Skeletal muscle satellite cell (primary cell): ENCODE measurements around the gene DUSP9.
"Not testable (repeated sequence)": the region's sequence is repeated elsewhere in the genome, so short reads cannot be mapped to it uniquely, and the experiment has no call there.

Experiments
- H3K27me3 ChIP-seq: 2 replicates; pipeline ENCODE4 v1.7.0; 2013; ENCODE audit warnings: low read length; ENCODE audit not compliant: control insufficient read depth, insufficient read depth
- H3K36me3 ChIP-seq: 2 replicates; pipeline ENCODE4 v1.7.0; 2013; ENCODE audit warnings: mild to moderate bottlenecking, control low read depth, low read length; ENCODE audit not compliant: insufficient read depth
- H3K4me1 ChIP-seq: 2 replicates; pipeline ENCODE4 v1.7.0; 2013; ENCODE audit warnings: low read length; ENCODE audit not compliant: control insufficient read depth, insufficient read depth
- H3K4me2 ChIP-seq: 2 replicates; pipeline ENCODE4 v1.7.0; 2013; ENCODE audit warnings: mild to moderate bottlenecking, low read length
- H3K4me3 ChIP-seq: 2 replicates; pipeline ENCODE4 v1.7.0; 2013; ENCODE audit warnings: low read length
- H3K9ac ChIP-seq: 2 replicates; pipeline ENCODE4 v1.7.0; 2013; ENCODE audit warnings: mild to moderate bottlenecking, low read depth, low read length, moderate library complexity
- H3K9me3 ChIP-seq: replicated peaks from 2 replicates; pipeline ENCODE4 v1.7.0; 2013; ENCODE audit warnings: mild to moderate bottlenecking, control low read depth, low read length

DUSP9 gene

DNA sequence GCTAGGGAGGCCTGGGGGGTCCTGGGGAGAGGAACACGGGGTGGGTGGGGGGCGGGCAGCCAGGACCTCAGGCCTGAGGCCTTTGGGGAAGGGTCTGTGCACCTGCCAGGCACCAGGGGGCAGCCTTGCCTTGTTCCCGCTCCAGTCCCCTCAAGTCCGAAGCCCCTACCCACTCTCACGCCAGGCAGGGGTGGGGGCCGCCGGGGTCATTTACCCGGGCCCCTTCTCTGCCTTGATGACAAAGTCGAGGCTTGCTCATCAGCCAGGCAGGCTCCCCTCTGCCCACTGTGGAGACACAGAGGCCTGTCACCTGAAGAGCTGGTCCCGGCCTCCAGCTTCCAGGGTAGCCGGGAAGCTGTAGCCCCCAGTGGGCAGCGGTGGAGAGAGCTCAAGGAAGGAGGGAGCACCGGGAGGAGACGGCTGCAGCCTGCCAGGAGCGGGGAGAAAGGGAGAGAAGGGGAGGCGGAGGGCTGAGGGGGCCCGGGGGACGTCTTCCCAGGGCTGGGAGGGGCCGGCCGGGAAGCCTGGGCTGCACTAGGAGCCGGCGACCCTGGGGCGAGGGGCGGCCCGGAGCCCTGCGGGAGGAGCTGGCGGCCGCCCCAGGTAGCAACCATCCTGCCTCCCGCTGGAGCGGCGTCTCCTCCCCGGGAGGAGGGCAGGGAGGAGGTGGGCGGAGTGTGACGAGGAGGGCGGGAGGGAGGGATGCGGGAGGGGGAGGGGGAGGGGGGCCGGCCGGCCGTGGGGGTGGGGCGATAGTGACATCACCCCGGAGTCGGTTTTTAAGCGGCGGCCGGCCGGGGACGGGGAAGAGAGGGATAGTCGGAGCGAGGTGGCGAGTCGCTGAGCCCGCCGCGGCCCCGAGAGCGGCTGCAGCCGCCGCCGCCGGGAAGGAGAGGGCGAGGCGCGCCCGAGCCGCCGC, 40.4 kb downstream of the DUSP9 start, which contains the start of gene SLC6A8:
TSS of gene SLC6A8 (plus strand) at position 806 of the 919 bp plus-strand sequence. CDS start 649 bp downstream, outside the sequence.
- peak within 1 kb of the TSS; percentile 73 for H3K4me2 ChIP-seq
- no peaks in the 10 kb centered on the region for H3K9me3 ChIP-seq
- peak within 1 kb of the TSS; percentile 66 for H3K4me3 ChIP-seq
- H3K4me1 ChIP-seq, result peaks cover 9% of the 10 kb centered on the region
- peak within 1 kb of the TSS; percentile 26 for H3K9ac ChIP-seq
- no peaks in the 10 kb centered on the region for H3K27me3 ChIP-seq
- H3K36me3 ChIP-seq, result no peaks in the 10 kb centered on the region

DNA sequence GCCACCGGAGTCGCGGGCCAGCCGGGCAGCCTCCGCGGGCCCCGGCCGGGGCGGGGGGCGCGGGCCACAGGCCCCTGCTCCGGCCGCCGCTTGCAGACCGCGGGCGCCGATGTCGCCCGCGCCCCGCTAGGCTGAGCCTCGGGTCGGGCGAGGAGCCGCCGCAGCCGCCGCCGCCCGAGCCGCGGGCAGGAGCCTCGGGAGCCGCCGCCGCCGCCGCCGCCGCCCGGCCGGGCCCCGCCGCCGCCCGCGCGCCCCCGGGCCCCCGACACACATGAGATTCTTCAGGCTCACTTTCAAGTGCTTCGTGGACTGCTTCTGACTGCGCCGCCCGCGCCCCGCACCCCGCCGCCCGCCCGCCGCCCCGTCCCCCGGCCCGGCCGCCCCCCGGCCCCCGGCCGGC, 41.1 kb downstream of the DUSP9 start:
- Histone ChIP-seq H3K27me3 (no peaks in the 10 kb centered on the region), H3K4me3 (no peak overlapping the region), H3K4me1 (peaks cover 9% of the 10 kb centered on the region), H3K9ac (no peak overlapping the region), H3K36me3 (no peaks in the 10 kb centered on the region), H3K9me3 (no peaks in the 10 kb centered on the region), H3K4me2 (no peak overlapping the region)

DNA sequence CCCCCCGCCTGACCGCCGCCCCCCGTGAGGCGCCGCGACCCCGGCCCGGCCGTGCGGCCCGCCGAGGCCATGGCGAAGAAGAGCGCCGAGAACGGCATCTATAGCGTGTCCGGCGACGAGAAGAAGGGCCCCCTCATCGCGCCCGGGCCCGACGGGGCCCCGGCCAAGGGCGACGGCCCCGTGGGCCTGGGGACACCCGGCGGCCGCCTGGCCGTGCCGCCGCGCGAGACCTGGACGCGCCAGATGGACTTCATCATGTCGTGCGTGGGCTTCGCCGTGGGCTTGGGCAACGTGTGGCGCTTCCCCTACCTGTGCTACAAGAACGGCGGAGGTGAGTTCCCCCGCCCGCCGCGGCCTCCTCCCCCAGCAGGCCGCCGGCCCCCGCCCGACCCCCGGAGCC, 41.5 kb downstream of the DUSP9 start:
- no peaks in the 10 kb centered on the region for H3K27me3 ChIP-seq
- H3K4me1 ChIP-seq, result peaks cover 9% of the 10 kb centered on the region
- no peaks in the 10 kb centered on the region for H3K36me3 ChIP-seq
- H3K9me3 ChIP-seq, result no peaks in the 10 kb centered on the region
- H3K4me3 ChIP-seq, result peak overlapping the region; percentile 66
- H3K9ac ChIP-seq, result peak overlapping the region; percentile 26
- H3K4me2 ChIP-seq, result peak overlapping the region; percentile 73

DNA sequence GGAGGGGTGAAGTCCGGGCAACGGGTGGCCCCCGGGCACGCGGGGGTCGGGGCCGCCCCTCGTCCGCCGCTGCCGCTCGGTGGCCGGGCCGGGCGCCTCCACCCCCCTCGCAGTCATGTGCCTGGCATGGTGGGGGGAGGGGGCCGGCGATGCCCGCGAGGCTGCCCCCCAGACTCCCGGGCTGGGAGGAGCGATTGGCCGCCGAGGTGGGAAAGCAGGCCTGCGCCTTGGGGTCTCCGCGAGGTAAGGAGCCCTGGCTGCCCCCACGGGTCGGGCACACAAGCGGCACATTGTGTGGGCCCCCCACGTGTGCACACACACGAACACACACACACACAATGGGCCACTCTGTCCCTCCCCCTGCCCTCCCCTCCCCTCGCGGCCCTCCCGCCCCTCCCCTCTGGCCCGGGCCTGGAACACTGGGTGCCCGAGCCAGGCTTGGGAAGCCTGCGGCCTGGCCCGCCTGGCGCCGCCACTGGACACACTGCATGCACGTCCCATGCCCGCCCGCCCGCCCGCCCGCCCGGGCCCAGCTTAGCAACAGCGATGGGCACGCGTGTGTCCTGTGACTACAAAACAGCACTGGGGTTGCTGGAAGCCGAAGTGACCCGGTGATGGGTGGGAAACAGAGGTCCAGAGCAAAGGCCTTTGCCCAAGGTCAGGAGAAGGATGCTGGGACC, 42.0 kb downstream of the DUSP9 start:
- Histone ChIP-seq H3K9ac (no peak overlapping the region), H3K4me3 (peak overlapping the region; percentile 66), H3K4me1 (peaks cover 9% of the 10 kb centered on the region)

DNA sequence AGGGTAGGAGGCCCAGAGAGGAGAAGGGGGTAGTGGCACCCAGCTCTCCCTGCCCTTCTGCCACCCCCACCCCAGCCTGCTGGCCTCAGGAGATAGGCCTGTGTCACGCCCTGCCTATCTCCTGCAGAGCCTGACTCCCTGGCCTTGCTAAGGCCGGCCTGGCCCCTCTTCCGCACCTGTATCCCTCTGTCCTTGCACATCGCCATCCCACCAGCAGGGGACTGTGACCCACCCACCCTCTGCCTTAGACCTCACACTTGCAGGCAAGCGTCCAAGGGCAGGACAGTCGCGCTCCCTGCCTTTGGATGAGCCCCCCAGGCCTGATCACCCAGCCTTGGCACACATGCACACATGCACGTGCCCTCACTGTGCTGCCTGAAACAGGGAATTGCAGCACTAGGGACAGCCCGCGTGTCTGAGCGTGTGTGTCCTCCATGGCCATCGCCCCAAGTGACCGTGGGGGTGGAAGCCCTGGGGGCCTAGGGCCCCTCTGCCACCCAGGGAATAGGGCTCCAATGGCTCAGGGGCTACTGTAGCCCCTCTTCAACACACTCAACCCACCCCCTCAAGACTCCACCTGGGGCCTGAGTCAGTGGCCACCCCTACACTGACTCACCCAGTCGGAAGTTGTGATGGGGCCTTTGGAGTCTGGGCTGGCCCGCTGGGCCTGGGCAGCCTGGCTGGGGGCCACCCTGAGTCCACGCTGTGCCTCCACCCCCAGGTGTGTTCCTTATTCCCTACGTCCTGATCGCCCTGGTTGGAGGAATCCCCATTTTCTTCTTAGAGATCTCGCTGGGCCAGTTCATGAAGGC, 42.9 kb downstream of the DUSP9 start:
- Histone ChIP-seq H3K4me2 (peak overlapping the region; percentile 78), H3K27me3 (no peaks in the 10 kb centered on the region), H3K4me1 (peaks cover 9% of the 10 kb centered on the region), H3K9me3 (no peaks in the 10 kb centered on the region), H3K4me3 (peak overlapping the region; percentile 60), H3K9ac (no peak overlapping the region), H3K36me3 (no peaks in the 10 kb centered on the region)

More for the DNA sequence above, 42.0 kb downstream of the DUSP9 start:
- Histone ChIP-seq H3K36me3 (no peaks in the 10 kb centered on the region), H3K27me3 (no peaks in the 10 kb centered on the region), H3K9me3 (no peaks in the 10 kb centered on the region), H3K4me2 (peak overlapping the region; percentile 78)

DNA sequence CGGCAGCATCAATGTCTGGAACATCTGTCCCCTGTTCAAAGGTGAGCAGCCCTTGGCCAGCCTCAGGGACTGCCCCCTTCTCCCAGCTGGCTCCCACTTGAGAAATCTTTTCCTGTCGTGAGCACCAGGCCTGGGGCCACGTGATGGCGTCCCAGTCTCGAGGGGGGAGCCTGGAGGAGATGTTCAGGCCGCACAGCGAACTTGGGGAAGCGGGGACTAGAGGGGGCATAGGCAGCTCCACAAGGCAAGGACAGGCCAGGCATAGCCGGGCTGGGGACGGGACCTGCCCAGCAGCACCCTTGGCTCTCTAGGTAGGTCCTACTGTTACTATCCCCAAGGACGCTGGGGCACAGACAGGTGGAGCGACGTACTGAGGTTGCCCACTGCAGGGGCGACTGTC, 43.5 kb downstream of the DUSP9 start:
- peak overlapping the region; percentile 78 for H3K4me2 ChIP-seq
- H3K4me1 ChIP-seq, result peaks cover 9% of the 10 kb centered on the region
- H3K36me3 ChIP-seq, result no peaks in the 10 kb centered on the region
- no peak overlapping the region for H3K9ac ChIP-seq
- H3K4me3 ChIP-seq, result no peak overlapping the region
- H3K27me3 ChIP-seq, result no peaks in the 10 kb centered on the region
- H3K9me3 ChIP-seq, result no peaks in the 10 kb centered on the region

DNA sequence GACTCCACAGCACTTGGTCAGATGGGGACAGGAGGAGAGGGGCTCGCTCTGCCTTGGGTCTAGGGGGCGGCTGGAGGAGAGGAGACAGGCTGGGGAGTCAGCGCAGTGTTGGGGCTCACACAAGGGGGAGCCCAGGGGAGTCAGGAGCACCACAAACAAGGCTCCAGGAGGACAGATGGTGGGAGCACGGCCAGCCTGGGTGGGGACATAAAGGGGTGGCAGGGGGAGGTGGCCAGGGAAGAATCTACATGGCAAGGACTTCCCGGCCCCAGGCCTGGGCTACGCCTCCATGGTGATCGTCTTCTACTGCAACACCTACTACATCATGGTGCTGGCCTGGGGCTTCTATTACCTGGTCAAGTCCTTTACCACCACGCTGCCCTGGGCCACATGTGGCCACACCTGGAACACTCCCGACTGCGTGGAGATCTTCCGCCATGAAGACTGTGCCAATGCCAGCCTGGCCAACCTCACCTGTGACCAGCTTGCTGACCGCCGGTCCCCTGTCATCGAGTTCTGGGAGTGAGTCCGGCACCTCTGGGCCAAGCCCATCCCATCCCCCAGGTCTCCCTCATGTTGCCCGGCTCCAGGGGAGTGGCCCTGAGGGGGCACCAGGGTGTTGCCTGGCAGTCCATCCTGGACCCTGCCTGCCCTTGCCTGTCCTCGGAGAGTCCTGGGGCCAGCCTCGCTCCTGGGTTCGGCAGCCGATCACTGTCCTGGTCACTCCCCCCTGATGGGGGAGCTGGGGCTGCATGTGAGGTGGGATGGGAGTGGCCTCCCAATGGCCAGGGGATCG, 44.2 kb downstream of the DUSP9 start:
- H3K9ac ChIP-seq, H3K4me1 ChIP-seq, H3K27me3 ChIP-seq, H3K36me3 ChIP-seq, H3K4me3 ChIP-seq, H3K9me3 ChIP-seq, H3K4me2 ChIP-seq: not testable (repeated sequence)

DNA sequence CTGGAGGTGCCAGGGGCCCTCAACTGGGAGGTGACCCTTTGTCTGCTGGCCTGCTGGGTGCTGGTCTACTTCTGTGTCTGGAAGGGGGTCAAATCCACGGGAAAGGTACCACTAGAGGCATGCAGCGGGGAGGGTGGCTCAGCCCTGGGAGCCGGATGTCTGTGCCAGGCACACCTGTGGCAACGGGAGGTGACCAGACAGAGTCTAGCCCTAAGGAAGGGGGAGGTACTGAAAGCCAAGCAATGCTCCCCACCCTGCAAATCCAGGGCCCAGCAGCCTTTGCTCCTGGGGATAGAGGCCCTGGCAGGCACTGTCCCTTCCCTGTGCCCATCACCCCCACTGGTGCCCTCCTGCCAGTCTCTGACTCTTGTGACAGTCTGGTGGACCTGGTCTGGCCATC, 45.0 kb downstream of the DUSP9 start:
- Histone ChIP-seq H3K4me3 (no peak overlapping the region), H3K36me3 (no peaks in the 10 kb centered on the region), H3K9ac (no peak overlapping the region), H3K4me1 (peaks cover 9% of the 10 kb centered on the region), H3K4me2 (no peak overlapping the region), H3K9me3 (no peaks in the 10 kb centered on the region), H3K27me3 (no peaks in the 10 kb centered on the region)

DNA sequence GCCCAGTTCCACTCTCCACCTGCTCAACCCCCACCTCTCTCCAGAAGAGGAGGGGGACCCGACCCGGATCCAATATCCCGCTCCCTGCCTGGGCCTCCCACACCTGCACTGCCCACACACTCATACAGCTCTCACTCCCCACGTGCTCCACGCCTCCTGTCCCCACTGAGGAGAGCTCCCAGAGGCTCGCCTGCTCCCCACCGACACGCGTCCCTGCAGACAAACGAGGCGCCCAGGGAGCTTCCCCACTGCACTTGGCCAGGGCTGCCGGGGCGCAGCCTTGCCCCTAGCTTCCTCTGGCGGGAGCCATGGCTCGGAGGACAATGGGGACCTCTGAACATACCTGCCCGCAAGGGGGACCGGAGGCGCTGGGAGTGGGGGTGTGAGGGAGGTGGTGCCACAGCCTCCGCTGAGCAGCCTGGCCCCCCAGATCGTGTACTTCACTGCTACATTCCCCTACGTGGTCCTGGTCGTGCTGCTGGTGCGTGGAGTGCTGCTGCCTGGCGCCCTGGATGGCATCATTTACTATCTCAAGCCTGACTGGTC, 45.7 kb downstream of the DUSP9 start:
- no peaks in the 10 kb centered on the region for H3K36me3 ChIP-seq
- H3K9ac ChIP-seq, result no peak overlapping the region
- H3K4me1 ChIP-seq, result peaks cover 9% of the 10 kb centered on the region

DNA sequence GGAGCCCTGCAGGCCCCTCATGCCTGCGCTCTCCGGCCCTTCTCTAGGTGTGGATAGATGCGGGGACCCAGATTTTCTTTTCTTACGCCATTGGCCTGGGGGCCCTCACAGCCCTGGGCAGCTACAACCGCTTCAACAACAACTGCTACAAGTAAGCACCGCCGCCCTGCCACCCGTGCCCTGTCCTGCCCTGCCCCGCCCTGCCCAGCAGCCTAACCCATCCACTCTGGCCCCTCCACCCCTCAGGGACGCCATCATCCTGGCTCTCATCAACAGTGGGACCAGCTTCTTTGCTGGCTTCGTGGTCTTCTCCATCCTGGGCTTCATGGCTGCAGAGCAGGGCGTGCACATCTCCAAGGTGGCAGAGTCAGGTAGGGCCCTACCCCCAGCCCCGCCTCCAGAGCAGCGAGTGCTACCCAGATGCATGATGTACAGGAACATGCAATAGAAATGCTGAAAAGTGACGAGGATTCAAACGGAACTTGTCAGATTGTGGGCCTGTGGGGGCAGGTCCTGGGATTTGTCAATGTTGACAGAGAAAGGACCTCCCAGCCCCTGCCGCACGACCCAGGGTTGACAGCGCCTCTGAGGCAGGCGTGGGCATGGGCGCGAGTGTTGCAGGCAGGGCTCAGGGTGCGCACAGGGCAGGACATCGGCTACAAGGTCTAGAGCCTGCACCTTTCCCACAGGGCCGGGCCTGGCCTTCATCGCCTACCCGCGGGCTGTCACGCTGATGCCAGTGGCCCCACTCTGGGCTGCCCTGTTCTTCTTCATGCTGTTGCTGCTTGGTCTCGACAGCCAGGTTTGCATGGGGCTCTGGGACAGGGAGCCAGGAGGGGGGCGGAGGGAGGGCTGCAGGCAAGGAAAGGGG, 46.4 kb downstream of the DUSP9 start:
- Histone ChIP-seq H3K4me1 (peaks cover 9% of the 10 kb centered on the region), H3K4me3 (no peak overlapping the region), H3K27me3 (no peaks in the 10 kb centered on the region), H3K9ac (no peak overlapping the region), H3K36me3 (no peaks in the 10 kb centered on the region), H3K4me2 (no peak overlapping the region), H3K9me3 (no peaks in the 10 kb centered on the region)

More for the DNA sequence above, 45.7 kb downstream of the DUSP9 start:
- no peak overlapping the region for H3K4me2 ChIP-seq
- H3K27me3 ChIP-seq, result no peaks in the 10 kb centered on the region
- H3K9me3 ChIP-seq, result no peaks in the 10 kb centered on the region
- no peak overlapping the region for H3K4me3 ChIP-seq
